Measurements from ENCODE around the gene ASPA.

ASPA gene

DNA sequence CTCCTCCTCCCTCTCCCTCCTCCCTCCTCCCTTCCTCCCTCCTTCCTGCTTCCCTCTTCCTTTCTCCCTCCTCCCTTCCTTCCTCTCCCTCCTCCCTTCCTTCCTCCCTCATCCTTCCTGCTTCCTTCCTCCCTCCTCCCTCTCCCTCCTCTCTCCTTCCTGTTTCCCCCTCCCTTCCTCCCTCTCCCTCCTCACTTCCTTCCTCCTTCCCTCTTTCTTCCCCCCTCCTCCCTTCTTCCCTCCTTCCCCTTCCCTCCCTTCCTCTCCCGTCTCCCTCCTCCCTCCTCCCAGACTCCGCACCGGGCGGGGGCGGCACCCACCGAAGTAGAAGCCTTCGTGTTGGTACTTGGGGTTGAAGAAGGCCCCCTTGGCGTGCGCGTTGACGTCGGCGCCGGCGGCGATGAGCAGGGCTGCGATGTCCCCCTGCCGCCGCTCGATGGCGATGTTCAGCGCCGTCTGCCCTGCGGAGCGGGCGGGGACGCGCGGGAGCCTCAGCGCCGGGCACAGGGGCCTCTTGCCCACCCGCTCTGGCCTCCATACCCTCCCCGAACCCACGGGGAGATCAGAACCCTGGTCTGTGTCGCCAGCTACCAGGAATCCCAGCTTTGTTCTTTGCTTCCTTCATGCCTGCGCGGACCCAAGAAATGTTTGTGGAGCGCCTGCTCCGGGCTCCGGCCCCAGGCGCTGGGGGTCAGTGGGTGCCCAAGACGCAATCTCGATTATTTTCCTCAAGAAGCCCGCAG lies 59.6 kb downstream of the ASPA start:
- H3K27ac Mint-ChIP-seq: no peak overlapping the region
- H3K27me3 Mint-ChIP-seq (ENCODE audit: low read depth): peaks cover 4% of the 10 kb centered on the region
- H3K4me3 Mint-ChIP-seq: no peak overlapping the region
- no peaks in the 10 kb centered on the region for H3K9me3 Mint-ChIP-seq
- no peaks in the 10 kb centered on the region for H3K36me3 Mint-ChIP-seq (ENCODE audit: low read depth)
- no peaks in the 10 kb centered on the region for H3K4me1 Mint-ChIP-seq (ENCODE audit: low read depth)

DNA sequence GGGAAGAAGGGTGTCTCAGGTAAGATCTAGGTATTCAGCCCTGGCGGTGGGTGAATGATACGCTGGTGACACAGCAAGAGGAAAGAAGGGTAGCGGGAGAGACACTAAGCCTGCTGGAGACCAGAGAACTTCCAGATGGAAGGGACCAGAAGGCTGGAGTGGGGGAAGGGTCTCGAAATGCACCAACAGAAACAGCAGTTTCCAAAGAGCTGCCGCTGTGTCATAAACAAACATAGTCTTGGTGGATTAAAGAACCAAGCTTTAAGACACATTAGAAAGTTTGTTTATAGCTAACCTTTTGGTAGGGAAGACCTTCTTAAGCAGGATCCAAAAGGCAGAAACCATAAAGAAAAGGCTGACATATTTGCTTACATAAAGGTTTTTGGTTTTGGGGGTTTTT lies 60.9 kb downstream of the ASPA start:
- Mint-ChIP-seq H3K4me3 (no peak overlapping the region), H3K27me3 (ENCODE audit: low read depth) (peaks cover 4% of the 10 kb centered on the region), H3K27ac (no peak overlapping the region), H3K36me3 (ENCODE audit: low read depth) (no peaks in the 10 kb centered on the region), H3K9me3 (no peaks in the 10 kb centered on the region), H3K4me1 (ENCODE audit: low read depth) (no peaks in the 10 kb centered on the region)

DNA sequence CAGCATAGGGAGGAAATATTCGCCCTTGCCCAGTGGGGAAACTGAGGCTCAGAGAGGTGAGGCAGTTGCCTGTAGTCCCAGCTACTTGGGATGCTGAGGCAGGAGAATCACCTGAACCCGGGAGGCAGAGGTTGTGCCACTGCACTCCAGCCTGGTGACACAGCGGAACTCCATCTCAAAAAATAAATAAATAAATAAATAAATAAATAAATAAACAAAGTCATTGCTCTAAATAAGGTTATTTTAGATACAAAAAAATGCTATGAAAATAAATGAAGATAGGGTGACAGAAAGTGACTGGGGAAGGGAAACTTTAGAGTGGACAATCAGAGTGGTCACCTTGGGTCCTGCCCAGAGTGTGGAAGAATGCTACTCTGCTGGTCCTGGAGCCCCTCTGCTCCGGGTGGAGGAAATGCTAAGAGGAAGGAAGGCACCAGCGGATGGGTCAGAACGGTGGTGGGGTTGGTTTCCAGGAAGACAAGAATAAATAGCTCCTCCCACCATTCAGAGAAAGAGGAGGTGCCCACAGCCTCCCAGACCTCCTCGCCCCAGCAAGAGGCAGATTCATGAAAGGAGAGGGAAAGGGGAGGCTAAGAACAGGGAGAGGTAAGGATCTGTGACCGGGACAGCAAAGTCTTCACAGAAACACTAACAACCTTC lies 64.2 kb downstream of the ASPA start:
- Mint-ChIP-seq H3K4me1 (ENCODE audit: low read depth) (no peaks in the 10 kb centered on the region), H3K27me3 (ENCODE audit: low read depth) (peaks cover 9% of the 10 kb centered on the region), H3K4me3 (no peak overlapping the region), H3K36me3 (ENCODE audit: low read depth) (no peaks in the 10 kb centered on the region), H3K9me3 (no peaks in the 10 kb centered on the region), H3K27ac (no peak overlapping the region)

DNA sequence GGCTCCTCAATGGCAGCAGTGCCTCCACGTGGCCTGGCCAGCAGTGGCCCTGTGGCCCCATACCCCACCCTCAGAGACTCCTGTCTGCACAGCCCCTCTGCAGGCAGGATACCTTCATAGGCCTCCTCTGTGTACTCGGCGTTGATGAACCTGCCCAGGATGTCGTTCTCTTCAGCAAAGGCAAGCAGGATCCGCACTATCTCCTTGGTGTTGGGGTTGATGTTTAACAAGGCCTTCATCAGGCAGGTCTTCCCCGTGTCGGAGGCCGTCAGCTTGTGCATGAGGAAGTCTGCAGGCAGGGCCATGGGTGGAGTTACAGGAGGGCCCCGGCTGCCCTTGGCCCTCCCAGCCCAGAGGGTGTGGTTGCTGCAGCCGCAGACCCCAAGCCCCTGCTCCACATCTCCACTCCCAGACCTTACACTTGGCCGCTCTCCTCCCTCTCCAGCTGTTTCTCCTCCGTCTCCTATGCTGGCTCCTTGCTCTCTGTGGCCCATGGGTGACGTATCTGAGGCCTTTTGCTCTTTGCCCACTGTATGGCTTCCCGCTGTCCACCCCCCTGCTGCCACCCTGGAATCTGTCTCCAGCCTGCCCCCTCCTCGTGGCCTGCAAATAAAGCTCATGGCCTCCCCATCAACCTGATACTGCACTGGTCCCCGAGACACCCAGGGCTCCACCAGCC lies 66.8 kb downstream of the ASPA start:
- Mint-ChIP-seq H3K27ac (no peak overlapping the region), H3K36me3 (ENCODE audit: low read depth) (no peaks in the 10 kb centered on the region), H3K4me1 (ENCODE audit: low read depth) (no peaks in the 10 kb centered on the region), H3K4me3 (no peak overlapping the region), H3K27me3 (ENCODE audit: low read depth) (peaks cover 4% of the 10 kb centered on the region), H3K9me3 (no peaks in the 10 kb centered on the region)

DNA sequence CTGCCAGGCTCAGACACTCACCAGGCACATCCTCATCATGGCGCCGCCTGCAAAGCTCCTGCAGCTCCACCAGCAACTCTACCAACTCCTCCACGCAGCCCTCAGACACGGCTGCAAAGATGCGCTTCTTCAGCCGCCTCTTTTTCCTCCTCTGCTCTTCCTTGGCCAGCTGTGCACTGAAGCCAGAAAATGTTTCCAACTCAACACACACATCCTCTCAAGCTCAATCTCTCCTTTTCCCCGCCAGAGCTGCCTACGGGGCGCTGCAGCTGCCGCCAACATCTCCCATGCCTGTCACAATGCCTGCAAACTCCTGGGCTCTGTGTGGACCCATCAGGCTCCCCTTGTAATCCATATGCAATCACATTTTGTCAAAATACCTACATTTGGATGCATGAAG lies 67.7 kb downstream of the ASPA start:
- no peak overlapping the region for H3K27ac Mint-ChIP-seq
- H3K27me3 Mint-ChIP-seq (ENCODE audit: low read depth): peaks cover 4% of the 10 kb centered on the region

DNA sequence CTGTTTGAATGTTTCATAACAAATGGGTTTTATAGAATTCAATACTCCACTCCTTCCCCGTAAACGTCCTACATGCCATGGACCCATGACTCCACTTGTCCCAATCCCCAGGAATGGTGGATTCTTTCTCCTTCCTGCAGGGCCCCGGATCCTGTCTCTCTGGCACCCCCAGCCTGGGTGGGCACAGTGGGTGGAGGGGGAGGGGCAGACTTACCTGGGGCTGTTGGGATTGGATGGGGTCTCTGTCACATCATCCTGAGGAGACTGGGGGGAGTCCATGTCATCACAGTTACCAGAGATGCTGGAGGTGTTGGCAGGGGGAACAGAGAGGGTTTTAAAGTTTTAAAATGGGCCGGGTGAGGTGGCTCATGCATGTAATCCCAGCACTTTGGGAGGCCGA lies 68.6 kb downstream of the ASPA start:
- Mint-ChIP-seq H3K4me1 (ENCODE audit: low read depth) (no peaks in the 10 kb centered on the region), H3K27ac (no peak overlapping the region), H3K9me3 (no peaks in the 10 kb centered on the region), H3K27me3 (ENCODE audit: low read depth) (peaks cover 4% of the 10 kb centered on the region), H3K36me3 (ENCODE audit: low read depth) (no peaks in the 10 kb centered on the region), H3K4me3 (no peak overlapping the region)

More for the DNA sequence above, 67.7 kb downstream of the ASPA start:
- Mint-ChIP-seq H3K36me3 (ENCODE audit: low read depth) (no peaks in the 10 kb centered on the region), H3K9me3 (no peaks in the 10 kb centered on the region), H3K4me1 (ENCODE audit: low read depth) (no peaks in the 10 kb centered on the region), H3K4me3 (no peak overlapping the region)

DNA sequence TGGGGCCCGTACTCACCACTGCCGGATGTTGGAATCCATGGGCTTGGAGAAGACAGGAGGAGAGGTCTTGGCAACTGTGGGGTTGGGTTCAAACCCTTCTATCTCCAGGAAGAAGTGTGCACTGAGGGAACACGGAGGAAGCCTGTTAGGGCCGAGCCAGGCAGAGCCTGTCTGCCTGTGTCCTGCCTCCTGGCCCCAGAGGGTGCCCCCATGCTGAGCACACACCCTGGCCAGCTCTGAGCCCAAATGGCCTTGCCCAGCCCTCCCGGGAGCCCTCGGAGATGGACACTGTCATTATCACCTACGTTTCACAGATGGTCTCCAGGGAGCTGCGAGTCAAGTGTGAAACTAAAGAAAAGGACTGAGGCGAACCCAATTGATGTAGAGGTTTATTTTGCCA lies 69.4 kb downstream of the ASPA start:
- peaks cover 4% of the 10 kb centered on the region for H3K27me3 Mint-ChIP-seq (ENCODE audit: low read depth)
- H3K4me3 Mint-ChIP-seq: no peak overlapping the region
- H3K36me3 Mint-ChIP-seq (ENCODE audit: low read depth): no peaks in the 10 kb centered on the region
- no peaks in the 10 kb centered on the region for H3K9me3 Mint-ChIP-seq
- no peak overlapping the region for H3K27ac Mint-ChIP-seq
- no peaks in the 10 kb centered on the region for H3K4me1 Mint-ChIP-seq (ENCODE audit: low read depth)

DNA sequence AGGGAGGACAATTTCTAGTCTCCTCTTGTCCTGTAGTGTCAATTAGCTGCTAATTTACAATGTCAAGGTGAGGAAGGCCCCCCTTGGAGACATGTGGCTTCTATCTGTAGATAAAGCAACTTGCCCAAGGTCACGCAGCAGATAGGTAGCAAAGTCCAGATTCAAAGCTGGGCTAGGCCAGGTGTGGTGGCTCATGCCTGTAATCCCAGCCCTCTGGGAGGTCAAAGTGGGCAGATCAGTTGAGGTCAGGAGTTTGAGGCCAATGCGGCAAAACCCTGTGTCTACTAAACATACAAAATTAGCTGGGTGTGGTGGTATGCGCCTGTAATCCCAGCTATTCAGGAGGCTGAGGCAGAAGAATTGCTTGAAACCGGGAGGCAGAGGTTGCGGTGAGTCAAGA lies 70.7 kb downstream of the ASPA start:
- Mint-ChIP-seq H3K4me1 (ENCODE audit: low read depth) (no peaks in the 10 kb centered on the region), H3K27me3 (ENCODE audit: low read depth) (peaks cover 4% of the 10 kb centered on the region)

DNA sequence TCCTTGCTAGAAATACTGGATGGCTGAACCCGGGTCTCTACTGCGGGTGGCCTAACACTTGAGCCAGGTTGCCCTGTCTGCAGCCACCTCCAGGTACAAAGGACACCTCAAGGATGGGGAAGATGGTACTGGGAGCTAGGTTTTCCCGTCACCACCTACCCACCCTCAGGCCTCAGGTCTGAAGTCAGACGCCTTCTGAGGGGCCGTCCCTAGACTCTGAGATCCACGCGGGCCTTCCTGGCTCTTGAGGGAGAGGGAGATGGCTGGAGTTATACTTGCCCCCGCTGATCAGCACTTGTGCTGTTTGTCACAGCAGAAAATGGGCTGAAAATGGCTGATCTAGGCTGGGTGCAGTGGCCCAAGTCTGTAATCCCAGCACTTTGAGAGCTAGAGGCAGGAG lies 71.2 kb downstream of the ASPA start:
- Mint-ChIP-seq H3K4me1 (ENCODE audit: low read depth) (no peaks in the 10 kb centered on the region), H3K4me3 (no peak overlapping the region), H3K36me3 (ENCODE audit: low read depth) (no peaks in the 10 kb centered on the region), H3K9me3 (no peaks in the 10 kb centered on the region), H3K27ac (no peak overlapping the region), H3K27me3 (ENCODE audit: low read depth) (peaks cover 4% of the 10 kb centered on the region)

More for the DNA sequence above, 70.7 kb downstream of the ASPA start:
- Mint-ChIP-seq H3K9me3 (no peaks in the 10 kb centered on the region), H3K27ac (no peak overlapping the region), H3K36me3 (ENCODE audit: low read depth) (no peaks in the 10 kb centered on the region), H3K4me3 (no peak overlapping the region)

DNA sequence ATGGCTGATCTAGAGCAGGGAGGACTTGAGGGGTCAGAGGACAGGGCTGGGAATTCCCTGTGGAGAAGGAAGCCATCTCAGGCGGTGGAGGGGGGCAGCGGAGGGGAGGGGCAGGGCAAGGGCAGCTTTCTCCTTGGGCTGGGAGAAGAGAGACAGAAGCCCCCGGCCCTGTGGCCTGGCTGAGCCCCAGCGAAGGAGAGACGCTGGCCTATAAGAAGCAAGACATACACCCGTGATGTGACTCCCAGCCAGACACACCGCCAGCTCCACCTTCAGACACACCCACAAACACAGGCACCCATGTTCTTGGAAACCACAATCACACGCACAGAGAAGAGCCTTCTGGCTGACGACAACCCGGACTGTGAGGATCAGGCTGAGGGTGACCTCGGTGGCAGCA lies 71.8 kb downstream of the ASPA start:
- H3K27ac Mint-ChIP-seq: no peak overlapping the region
- H3K4me3 Mint-ChIP-seq: no peak overlapping the region
- H3K36me3 Mint-ChIP-seq (ENCODE audit: low read depth): no peaks in the 10 kb centered on the region
- no peaks in the 10 kb centered on the region for H3K9me3 Mint-ChIP-seq
- H3K4me1 Mint-ChIP-seq (ENCODE audit: low read depth): no peaks in the 10 kb centered on the region
- H3K27me3 Mint-ChIP-seq (ENCODE audit: low read depth): peaks cover 4% of the 10 kb centered on the region

DNA sequence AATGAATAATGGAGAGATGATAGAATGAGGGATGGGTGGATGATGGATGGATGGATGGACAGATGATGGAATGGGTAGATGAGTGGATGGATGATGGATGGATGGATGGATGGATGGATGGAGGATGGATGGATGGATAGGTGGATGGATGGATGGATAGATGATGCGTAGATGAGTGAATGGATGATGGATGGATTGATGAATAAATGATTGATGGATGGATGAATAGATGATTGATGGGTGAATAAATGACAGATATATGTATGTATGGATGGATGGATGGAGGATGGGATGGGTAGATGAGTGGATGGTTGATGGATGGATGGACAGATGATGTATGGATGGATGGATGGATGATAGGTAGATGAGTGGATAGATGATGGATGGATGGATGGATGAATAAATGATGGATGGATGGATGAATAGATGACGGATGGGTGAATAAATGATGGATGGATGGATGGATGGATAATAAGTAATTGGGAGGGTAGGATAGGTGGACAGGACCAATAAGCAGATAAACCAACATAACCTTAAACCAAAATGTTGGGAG lies 73.9 kb downstream of the ASPA start:
- no peaks in the 10 kb centered on the region for H3K36me3 Mint-ChIP-seq (ENCODE audit: low read depth)
- H3K4me1 Mint-ChIP-seq (ENCODE audit: low read depth): no peaks in the 10 kb centered on the region
- no peaks in the 10 kb centered on the region for H3K9me3 Mint-ChIP-seq
- no peaks in the 10 kb centered on the region for H3K27me3 Mint-ChIP-seq (ENCODE audit: low read depth)
- H3K27ac Mint-ChIP-seq: no peak overlapping the region
- H3K4me3 Mint-ChIP-seq: no peak overlapping the region

DNA sequence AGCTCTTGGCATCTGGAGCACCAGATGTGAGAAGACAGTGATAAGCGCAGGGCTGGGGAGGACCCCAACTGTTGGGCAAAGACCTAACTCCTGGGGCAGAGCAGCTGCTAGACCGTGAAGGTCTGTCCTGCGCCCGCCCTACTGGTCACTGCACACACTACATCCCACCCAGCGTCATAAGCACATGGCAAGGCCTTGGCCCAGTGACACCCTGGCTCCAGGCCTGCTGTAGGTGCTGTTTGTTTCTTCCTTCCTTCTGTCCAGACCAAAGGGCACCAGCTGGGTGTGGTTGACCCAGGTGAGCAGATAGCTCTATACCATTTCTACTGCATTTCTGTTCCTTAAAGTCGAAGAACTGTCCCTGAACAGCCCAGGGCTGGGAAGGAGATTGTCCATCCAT lies 75.4 kb downstream of the ASPA start:
- no peaks in the 10 kb centered on the region for H3K9me3 Mint-ChIP-seq
- no peak overlapping the region for H3K4me3 Mint-ChIP-seq
- no peaks in the 10 kb centered on the region for H3K27me3 Mint-ChIP-seq (ENCODE audit: low read depth)
- H3K36me3 Mint-ChIP-seq (ENCODE audit: low read depth): no peaks in the 10 kb centered on the region
- no peaks in the 10 kb centered on the region for H3K4me1 Mint-ChIP-seq (ENCODE audit: low read depth)
- no peak overlapping the region for H3K27ac Mint-ChIP-seq

DNA sequence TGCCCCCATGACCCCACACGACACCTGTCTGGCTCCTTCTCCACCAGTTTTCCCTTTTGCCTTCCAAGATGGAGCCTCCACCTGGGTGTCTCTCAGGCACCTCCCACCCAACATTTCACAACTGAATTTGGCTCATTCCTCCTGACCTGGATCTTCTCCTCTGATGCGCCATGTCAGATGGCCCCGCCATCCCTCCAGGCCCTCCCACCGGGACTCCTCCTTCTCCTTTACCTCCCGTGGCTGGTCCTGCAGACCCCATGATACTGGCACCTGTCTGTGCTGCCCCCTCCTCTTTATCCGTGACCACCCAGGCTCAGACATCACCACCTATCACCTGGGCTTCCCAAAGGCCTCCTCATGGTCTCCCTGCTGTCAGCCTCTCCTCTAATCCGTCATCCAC lies 77.1 kb downstream of the ASPA start:
- Mint-ChIP-seq H3K4me3 (no peak overlapping the region), H3K27ac (no peak overlapping the region), H3K36me3 (ENCODE audit: low read depth) (no peaks in the 10 kb centered on the region), H3K9me3 (no peaks in the 10 kb centered on the region), H3K27me3 (ENCODE audit: low read depth) (no peaks in the 10 kb centered on the region), H3K4me1 (ENCODE audit: low read depth) (peaks cover 2% of the 10 kb centered on the region)

All from T-helper 1 cell treated with Interleukin-12 subunit alpha and Interleukin-12 subunit beta and Interleukin-4 antibody, amounts not matched to agents 30 μg/mL and 1 μg/mL, for 36 hours (primary cell).